ENCODE results near the gene CNTF.
"Not testable (repeated sequence)": the region's sequence is repeated elsewhere in the genome, so short reads cannot be mapped to it uniquely, and the experiment has no call there.

Gene CNTF, protein sequence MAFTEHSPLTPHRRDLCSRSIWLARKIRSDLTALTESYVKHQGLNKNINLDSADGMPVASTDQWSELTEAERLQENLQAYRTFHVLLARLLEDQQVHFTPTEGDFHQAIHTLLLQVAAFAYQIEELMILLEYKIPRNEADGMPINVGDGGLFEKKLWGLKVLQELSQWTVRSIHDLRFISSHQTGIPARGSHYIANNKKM

DNA sequence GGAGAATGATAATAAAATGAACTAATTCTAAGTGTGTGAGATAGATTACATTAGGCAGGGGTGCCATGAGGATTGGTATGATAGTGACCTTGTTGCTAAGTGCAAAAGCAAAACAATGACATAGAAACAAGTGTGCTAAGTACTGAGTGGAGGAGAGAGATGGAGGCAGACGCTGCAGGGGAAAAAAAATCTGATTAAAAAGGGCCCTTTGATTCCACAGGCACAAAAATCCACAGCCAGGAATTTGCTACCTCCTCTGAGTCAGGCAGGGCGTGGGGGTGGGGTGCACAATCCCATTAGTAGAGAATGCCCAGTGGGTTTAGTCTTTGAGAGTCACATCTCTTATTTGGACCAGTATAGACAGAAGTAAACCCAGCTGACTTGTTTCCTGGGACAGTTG, at the start of gene CNTF:
Gene CNTF (plus strand): TSS at position 322 of the 400 bp plus-strand sequence. CDS start 88 bp downstream, outside the sequence.
- no peak for DNase-seq (ENCODE audit: low read depth in 3 of 3, low spot score in 1 of 3)

DNA sequence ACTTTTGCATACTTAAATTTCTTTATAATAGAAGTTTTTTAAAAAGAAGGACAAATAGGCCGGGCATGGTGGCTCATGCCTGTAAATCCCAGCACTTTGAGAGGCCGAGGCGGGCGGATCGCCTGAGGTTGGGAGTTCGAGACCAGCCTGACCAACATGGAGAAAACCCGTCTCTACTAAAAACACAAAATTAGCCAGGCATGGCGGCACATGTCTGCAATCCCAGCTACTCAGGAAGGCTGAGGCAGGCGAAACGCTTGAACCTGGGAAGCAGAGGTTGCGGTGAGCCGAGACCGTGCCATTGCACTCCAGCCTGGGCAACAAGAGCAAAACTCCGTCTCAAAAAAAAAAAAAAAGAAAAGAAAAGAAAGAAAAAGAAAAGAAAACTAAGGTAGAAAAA, 49.6 kb upstream of the CNTF start:
- DNase-seq (ENCODE audit: low read depth in 3 of 3, low spot score in 1 of 3), result not testable (repeated sequence)

DNA sequence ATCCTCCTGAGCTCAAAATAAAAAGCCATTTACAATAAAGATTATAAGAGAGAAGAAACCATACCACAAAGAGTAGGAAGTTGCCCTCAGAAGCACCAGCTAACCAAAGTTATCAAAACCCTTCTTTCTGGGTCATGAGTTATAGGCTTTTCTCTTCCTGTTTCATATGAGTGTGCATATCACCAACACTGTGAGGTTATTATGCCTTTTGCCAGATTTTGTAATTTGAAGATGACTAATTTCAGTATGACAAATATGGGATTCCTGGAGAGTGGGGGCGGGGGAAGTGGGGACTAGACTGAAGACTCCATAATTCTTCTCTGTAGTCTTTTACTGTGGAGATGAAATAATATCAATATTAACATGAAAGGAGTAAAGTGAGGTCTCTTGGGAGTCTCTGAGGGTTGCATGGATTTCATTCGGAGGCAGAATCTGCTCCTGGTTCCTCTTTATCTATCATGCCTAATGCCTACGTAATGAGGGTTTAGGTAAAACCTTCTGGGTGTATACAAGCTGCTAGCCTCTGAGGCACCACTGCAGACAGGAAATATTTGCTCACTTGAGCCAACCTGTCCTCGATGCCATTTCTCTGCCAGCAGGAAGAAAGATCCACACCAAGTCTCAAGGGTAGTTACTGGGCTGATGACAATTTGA, 48.9 kb upstream of the CNTF start:
- DNase-seq (ENCODE audit: low read depth in 3 of 3, low spot score in 1 of 3), result peak in 1 of 3 donors; percentile 48

DNA sequence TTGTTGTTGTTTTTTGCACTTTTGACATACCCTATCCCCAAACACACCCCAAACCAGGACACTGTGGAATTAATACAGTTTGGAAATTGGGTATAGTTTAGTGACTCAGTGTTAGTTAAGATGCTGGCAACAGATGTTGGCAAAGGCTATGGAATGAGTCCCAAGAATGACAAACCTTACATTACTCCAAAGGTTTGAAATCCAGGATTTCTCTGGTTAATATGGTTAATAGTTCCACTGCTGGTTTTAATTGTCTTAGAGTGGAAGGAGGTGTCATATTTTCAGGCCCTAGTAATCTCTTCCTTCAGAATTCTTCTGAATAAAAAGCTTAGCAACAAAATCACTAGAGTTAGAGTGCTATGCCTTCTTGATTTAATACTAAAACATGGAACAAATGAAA, 47.6 kb upstream of the CNTF start:
- DNase-seq (ENCODE audit: low read depth in 3 of 3, low spot score in 1 of 3), result no peak

DNA sequence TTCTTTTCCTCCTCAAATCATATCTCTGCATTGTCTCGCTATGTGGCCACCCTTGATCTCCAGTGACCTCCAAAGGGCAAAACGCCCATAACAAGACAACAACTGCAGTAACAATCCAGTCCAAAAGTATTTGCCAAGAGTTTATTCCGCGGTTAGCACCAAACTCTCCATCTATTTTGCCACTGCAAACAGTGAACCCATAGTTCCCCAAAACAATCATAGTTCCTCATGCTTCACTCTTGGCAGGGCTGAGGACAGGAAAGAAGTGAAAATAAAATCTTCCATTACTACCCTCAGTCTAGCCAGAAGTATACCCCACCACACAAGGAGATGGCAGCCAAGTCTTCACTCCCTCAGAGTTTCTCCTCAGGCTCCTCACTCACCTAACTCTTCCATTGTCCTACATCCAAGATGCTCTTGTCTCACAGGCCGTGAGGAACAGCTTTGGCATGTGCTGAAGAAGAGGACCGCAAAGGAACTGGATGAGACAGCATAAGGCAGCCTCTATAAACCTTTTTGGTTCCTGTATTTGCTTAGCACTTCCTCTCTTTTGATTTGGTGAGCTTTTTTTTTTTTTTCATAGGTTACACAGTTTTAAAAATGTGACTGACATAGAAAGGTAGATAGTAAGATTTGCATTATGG, 47.0 kb upstream of the CNTF start, which contains the start of gene LPXN:
Gene LPXN (minus strand): TSS at position 480 of the 644 bp plus-strand sequence. CDS start 84 bp downstream, at position 396.
- peak in 2 of 3 donors; percentile 25 to 36 for DNase-seq (ENCODE audit: low read depth in 3 of 3, low spot score in 1 of 3)

DNA sequence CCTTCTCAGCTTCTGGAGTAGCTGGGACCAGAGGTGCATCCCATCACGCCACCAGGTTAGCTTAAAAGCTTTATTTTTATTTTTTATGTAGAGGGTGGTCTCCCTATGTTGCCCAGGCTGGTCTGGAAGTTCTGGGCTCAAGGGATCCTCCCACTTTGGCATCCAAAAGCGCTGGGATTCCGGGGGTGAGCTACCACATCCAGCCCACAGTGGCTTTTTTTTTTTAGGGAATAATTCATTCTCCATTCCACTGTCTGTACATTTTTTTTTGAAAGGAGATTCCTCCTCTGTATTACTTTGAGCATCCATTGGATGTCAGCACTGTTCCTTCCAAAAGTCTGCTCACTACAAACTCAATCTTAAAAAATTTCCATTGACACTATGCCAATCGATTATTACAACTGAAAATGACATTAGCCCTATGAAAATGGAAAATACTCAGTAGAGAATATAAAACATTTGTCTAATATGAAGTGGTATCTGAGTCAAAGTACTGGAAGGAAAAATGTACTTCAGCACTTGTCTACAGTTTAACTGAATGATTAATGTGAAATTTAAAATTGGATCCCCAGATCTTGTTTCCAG, 45.5 kb upstream of the CNTF start:
- no peak for DNase-seq (ENCODE audit: low read depth in 3 of 3, low spot score in 1 of 3)

DNA sequence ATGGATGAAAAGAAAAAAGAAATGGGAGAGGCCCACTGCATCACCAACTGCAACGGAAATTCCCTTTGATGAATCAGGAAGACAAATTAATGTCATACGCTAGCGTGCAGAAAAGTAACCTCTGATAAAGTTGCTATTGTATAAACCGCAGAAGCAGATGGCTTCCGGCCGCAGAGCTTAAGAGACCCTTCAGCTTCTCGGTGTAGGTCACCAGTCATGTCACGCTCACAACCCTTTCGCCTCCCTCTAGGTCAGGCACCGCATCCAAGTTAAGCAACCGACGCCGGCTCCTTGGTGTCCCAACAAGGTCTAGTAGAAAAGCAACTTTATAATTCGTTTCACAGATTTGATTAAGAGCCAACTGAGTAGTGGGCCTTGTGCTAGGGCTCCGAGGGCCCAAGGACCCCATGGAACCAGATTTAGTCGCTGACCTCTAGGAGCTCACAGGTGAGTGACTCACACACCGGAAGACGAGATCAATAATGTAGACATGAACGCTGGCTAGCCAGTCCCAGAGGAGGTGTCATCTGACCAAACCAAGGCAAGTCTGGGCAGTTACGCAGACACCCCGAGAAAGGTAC, 44.8 kb upstream of the CNTF start:
- DNase-seq (ENCODE audit: low read depth in 3 of 3, low spot score in 1 of 3), result peak in 2 of 3 donors; percentile 55 to 57

DNA sequence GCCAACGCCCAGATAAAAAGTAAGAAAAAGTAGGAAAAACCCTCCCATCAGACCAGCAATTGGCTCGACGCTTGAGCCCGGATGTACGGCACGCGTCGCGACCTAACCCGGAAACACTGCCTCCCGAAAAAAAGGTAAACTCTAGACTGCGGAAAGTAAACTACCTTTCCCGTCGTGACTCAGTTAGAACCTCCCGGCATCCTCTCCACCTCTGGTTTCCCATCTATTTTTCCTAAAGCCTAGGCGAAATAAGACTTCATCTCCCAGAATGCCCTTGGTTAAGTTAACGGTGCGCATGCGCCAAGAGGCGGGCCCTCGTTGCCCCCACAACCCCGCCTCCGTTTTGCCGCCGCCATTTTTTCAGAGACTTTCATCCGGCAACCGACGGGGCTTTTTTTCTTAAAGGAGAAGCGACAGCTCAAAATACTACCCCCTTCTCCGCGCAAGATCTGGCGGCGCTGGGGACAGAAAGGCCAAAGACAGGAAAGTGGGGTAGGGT, 44.3 kb upstream of the CNTF start:
- DNase-seq (ENCODE audit: low read depth in 3 of 3, low spot score in 1 of 3), result peak; percentile 83 to 90 (median 87)

DNA sequence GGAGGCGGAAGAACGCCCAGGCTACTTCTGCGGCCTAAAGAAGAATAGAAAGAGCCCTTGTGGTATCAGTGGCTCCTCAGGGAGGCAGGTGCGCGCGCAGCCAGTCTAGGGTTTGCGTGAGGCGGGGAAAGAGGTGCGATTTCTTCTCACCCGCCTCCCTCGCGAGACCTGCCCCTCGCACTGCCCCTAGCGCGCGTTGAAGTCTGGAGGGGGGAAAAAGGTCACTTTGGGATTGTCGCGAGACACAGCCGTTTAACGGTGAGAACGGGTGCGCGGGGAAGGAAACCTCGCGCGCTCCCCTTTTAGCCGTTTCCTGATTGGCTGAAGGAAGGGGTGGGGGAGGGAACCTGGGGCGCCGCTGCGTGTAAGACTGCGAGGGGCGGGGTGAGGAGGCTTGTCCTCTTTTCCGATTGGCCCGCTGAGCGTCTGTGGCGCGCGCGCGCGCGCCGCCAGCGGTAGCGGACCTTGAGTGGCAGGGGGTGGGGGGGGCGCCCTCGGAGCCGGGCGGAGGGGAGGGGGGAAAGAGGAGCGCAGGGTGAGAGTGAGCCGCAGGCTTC, 43.8 kb upstream of the CNTF start, which contains the start of gene ZFP91:
Gene ZFP91 (plus strand): TSS at position 429 of the 557 bp plus-strand sequence. CDS start 219 bp downstream, outside the sequence.
- peak; percentile 95 to 96 (median 95) for DNase-seq (ENCODE audit: low read depth in 3 of 3, low spot score in 1 of 3)

DNA sequence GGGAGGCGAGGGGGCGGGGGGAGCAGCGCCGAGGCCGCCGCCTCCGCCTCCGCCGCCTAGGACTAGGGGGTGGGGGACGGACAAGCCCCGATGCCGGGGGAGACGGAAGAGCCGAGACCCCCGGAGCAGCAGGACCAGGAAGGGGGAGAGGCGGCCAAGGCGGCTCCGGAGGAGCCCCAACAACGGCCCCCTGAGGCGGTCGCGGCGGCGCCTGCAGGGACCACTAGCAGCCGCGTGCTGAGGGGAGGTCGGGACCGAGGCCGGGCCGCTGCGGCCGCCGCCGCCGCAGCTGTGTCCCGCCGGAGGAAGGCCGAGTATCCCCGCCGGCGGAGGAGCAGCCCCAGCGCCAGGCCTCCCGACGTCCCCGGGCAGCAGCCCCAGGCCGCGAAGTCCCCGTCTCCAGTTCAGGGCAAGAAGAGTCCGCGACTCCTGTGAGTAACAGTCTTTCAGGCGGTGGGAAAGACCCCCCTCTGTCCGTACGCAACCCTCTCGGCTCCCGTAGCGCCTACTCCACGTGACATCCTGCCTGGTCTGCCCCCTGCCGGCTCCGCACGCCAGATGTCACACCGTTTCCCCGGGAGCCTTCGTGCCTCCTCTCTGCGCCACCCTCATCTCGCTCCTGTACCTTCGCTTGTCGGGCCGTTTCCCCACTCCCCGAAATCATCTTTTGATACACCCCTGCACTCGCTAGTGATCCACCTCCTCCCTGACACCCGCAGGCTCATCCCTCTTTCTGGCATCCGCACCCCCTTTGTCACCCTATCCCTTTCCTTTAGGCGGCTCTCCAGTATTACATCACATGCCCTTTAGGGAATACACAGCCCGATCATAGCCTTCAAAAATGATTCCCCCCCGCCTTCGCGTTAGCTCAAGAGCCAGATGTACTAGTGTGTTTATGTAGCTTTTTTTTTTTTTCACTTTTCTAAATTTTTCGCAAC, 43.0 kb upstream of the CNTF start:
- DNase-seq (ENCODE audit: low read depth in 3 of 3, low spot score in 1 of 3), result peak; percentile 80 to 88 (median 86)

DNA sequence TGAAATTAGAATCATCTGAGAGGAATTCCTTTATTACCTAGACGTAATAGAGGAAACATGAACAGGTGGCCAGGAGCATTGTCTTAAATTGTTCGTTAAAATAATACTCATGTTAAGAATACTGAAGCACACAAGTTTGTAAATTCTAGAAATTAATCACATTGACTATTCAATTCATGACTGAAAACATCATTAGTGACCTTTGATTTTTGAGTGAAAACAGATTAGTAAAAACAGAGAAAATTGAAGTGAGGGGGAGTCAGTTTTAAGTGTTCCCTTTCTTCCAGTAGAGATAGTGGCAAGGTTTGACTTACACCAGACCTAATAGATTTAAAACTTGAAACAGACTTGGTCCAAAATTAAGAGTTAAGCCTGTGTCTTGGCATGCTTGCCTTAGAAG, 42.2 kb upstream of the CNTF start:
- DNase-seq (ENCODE audit: low read depth in 3 of 3, low spot score in 1 of 3), result no peak

DNA sequence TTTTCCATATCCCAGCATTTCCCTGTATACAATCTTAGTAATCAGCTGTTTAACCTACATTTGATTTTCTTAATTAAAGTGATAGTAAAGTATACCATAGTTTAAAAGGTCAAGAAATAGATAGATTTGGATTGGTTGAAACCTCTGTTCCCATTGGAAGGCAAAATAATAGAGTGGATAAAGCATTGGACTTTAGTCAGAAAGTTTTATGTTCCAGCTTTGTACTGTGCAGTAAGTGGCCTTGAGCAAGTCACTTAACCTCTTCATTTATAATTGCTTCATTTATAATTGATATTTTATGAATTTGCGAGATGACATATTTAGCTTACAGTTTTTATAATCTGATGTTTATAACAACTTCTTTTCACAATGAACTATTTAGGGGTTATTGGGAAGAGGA, 40.0 kb upstream of the CNTF start:
- no peak for DNase-seq (ENCODE audit: low read depth in 3 of 3, low spot score in 1 of 3)

DNA sequence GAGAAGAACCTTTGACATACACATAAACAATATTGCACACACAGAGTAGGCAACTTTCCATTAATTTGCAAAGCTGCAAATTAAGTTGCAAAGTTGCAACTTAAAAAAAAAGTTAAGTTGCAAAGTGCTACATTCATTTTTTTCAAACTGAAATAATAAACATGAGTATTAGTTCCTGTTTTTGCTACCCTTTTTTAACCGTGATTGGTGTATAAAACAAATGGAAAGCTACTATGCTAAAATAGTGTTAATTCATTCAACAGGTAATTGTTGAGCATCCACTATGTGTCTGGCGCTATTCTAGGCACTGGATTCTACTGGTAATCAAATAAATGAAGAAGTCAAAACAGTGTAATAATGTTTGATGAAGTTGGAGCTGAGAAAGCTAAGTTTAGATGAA, 35.5 kb upstream of the CNTF start:
- DNase-seq (ENCODE audit: low read depth in 3 of 3, low spot score in 1 of 3), result no peak

DNA sequence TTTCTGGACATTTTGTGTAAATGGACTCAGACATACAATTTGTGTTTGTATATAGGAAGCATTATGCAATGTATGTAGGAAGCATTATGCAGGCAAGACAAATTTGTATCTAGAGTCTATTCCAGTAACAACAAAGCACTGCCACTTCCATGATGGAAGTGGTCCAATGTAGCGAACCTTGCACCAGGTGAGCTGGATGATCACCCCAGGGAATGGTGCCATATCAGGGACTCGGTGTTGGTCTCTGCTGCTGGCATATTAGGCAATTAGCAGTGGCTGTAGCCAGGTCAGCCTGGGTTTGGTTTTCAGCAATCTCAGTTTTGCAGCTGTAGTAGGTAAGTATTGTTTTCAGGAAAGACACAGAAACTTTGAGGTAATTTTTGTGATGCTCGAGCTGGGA, 30.8 kb upstream of the CNTF start:
- DNase-seq (ENCODE audit: low read depth in 3 of 3, low spot score in 1 of 3), result no peak

DNA sequence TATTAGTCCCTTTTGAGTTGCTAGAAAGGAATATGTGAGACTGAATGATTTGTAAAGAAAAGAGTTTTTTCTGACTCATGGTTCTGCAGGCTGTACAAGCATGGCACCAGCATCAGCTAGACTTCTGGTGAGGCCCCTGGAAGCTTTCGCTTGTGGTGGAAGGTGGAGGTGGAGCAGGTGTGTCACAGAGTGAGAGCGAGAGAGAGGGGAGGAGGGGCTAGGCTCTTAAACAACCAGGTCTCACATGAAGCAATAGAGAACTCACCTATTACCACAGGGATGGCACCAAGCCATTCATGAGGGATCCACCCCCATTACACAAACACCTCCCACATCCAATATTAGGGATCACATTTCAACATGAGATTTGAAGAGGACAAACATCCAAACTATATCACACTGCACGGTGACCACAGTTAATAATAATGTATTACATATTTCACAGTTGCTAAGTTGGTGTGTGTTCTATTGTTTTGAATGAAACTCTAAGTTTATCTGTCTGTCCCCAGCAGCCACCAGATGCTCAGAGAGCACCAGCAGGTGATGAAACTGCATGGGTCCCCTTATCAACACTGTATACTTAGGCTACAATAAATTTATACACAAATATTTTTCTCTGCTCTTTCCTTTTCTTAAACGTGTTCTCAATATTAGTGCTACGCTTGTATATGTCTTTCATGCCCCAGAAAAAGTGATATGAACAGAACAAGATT, 29.5 kb upstream of the CNTF start:
- DNase-seq (ENCODE audit: low read depth in 3 of 3, low spot score in 1 of 3), result peak in 1 of 3 donors; percentile 34

DNA sequence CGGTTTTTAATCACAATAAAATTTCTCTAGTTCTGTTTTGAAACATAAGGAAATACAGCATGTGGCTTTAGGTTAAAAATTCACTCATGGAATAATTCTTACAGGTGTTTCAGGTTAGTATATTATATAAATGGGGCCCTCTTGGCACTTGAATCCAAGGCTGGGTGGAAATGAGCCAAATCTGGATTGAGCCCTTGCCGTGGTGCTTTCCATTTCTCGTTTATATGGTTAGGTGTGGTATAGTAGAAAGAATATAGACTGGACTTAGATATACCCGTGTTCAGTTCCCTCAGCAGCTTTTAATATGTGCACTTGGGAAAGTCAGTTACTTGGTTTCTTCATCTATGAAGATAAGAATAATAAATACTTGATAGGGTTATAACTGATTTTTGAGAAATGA, 27.6 kb upstream of the CNTF start:
- no peak for DNase-seq (ENCODE audit: low read depth in 3 of 3, low spot score in 1 of 3)

DNA sequence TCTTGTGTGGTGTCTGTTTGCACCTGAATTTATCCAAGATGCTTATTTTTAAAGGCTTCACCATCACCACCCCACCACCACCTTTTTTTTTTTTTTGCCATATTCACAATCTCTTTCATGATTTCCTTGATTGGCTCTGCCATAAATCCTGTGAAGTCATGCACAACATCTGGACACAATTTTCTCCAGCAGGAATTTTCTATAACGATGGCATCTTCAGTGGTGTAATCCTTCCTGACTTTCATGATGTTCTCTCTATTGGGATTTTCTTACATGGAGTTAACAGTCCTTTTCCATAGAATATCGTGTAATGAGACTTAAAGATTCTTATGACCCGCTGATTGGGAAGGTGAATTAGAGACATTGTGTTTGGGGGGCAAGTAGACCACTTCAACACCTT, 25.8 kb upstream of the CNTF start:
- no peak for DNase-seq (ENCODE audit: low read depth in 3 of 3, low spot score in 1 of 3)

DNA sequence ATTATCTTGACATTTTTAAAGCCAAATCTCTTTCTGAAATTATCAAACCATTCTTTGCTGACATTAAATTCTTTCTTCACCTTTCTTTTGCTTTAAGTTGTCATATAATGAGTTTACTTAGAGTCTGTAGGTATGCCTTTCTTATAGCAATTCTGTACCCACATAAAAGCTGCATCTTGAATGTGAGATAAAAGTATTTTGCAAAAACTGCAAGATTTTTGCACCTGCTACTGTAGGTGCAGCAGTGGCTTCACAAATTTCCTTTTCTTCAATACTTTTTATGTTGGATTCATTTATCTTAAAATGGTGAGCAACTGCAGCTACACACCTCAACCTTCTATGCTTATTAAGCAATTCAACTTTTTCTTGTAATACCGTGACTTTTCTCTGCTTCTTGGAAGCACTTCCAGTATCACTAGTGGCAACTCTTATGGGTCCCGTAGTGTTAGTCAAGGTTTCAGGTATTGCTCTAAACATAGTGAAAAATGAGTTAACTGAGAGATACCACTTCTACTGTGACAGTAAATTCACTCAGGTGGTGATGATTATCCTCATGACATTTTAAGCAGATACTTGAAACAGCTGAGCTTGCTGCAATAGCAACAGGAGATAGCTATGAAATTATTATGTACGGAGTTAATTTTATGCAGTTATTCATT, 24.9 kb upstream of the CNTF start:
- DNase-seq (ENCODE audit: low read depth in 3 of 3, low spot score in 1 of 3), result no peak

DNA sequence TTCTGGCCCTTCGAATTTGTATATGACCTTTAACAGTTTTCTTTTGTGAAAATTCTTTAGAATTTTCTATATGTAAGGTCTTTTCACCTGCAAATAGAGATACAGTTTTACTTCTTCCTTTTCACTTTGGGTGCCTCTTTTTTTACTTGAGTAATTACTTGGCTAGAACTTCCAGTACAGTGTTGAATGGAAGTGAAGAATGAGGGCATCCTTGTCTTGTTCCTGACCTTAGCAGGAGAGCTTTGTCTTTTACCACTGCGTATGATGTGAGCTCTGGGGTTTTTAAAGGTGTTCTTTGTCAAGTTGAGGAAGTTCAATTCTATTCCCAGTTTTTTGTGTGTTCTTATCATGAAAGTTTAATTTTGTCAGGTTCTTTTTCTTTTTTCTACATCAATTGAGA, 22.0 kb upstream of the CNTF start:
- DNase-seq (ENCODE audit: low read depth in 3 of 3, low spot score in 1 of 3), result no peak
